Activated naive CD8-positive, alpha-beta T cell (primary cell): ENCODE measurements around the gene CACNA1E.

ENCODE experiments used
- H3K27ac Mint-ChIP-seq: one replicate; pipeline ENCODE4 v1.8.0; 2021; ENCODE audit warnings: mixed read lengths
- H3K27me3 Mint-ChIP-seq: one replicate; pipeline ENCODE4 v1.8.0; 2021; ENCODE audit warnings: mixed read lengths
- H3K36me3 Mint-ChIP-seq: one replicate; pipeline ENCODE4 v1.8.0; 2021; ENCODE audit warnings: mixed read lengths
- H3K4me1 Mint-ChIP-seq: one replicate; pipeline ENCODE4 v1.8.0; 2021; ENCODE audit warnings: low read depth, mixed read lengths
- H3K4me3 Mint-ChIP-seq: one replicate; pipeline ENCODE4 v1.8.0; 2021; ENCODE audit warnings: mild to moderate bottlenecking, mixed read lengths
- H3K9me3 Mint-ChIP-seq: one replicate; pipeline ENCODE4 v1.8.0; 2021; ENCODE audit warnings: low read depth, mixed read lengths

The CACNA1E gene

GRCh38 chr1:181772714-181773113 lies 289.4 kb downstream of the CACNA1E start:
- Mint-ChIP-seq H3K4me3 (no peak overlapping the region), H3K4me1 (no peaks in the 10 kb centered on the region), H3K36me3 (no peaks in the 10 kb centered on the region), H3K27ac (no peak overlapping the region), H3K9me3 (no peaks in the 10 kb centered on the region), H3K27me3 (no peaks in the 10 kb centered on the region)

GRCh38 chr1:181776044-181776443 lies 292.7 kb downstream of the CACNA1E start:
- H3K4me1 Mint-ChIP-seq, result no peaks in the 10 kb centered on the region
- no peaks in the 10 kb centered on the region for H3K27me3 Mint-ChIP-seq
- no peak overlapping the region for H3K4me3 Mint-ChIP-seq

GRCh38 chr1:181777286-181777685 lies 294.0 kb downstream of the CACNA1E start:
- Mint-ChIP-seq H3K4me3 (no peak overlapping the region), H3K36me3 (no peaks in the 10 kb centered on the region), H3K27ac (no peak overlapping the region), H3K4me1 (no peaks in the 10 kb centered on the region), H3K27me3 (no peaks in the 10 kb centered on the region), H3K9me3 (no peaks in the 10 kb centered on the region)

More at GRCh38 chr1:181776044-181776443, 292.7 kb downstream of the CACNA1E start:
- Mint-ChIP-seq H3K9me3 (no peaks in the 10 kb centered on the region), H3K27ac (no peak overlapping the region), H3K36me3 (no peaks in the 10 kb centered on the region)

GRCh38 chr1:181777812-181778211 lies 294.5 kb downstream of the CACNA1E start:
- Mint-ChIP-seq H3K36me3 (no peaks in the 10 kb centered on the region), H3K27me3 (no peaks in the 10 kb centered on the region), H3K4me1 (no peaks in the 10 kb centered on the region), H3K4me3 (no peak overlapping the region), H3K9me3 (no peaks in the 10 kb centered on the region), H3K27ac (no peak overlapping the region)

GRCh38 chr1:181778640-181779260 lies 295.4 kb downstream of the CACNA1E start:
- no peaks in the 10 kb centered on the region for H3K9me3 Mint-ChIP-seq
- no peaks in the 10 kb centered on the region for H3K36me3 Mint-ChIP-seq
- H3K27me3 Mint-ChIP-seq, result no peaks in the 10 kb centered on the region
- no peak overlapping the region for H3K27ac Mint-ChIP-seq
- no peaks in the 10 kb centered on the region for H3K4me1 Mint-ChIP-seq
- no peak overlapping the region for H3K4me3 Mint-ChIP-seq

- H3K27me3 Mint-ChIP-seq, result no peaks in the 10 kb centered on the region
- no peaks in the 10 kb centered on the region for H3K9me3 Mint-ChIP-seq
- no peaks in the 10 kb centered on the region for H3K36me3 Mint-ChIP-seq
Observed at GRCh38 chr1:181779343-181779742, 296.0 kb downstream of the CACNA1E start.

GRCh38 chr1:181783208-181783607 lies 299.9 kb downstream of the CACNA1E start:
- H3K9me3 Mint-ChIP-seq, result no peaks in the 10 kb centered on the region
- no peaks in the 10 kb centered on the region for H3K27me3 Mint-ChIP-seq
- no peak overlapping the region for H3K4me3 Mint-ChIP-seq
- no peaks in the 10 kb centered on the region for H3K36me3 Mint-ChIP-seq
- H3K27ac Mint-ChIP-seq, result no peak overlapping the region
- H3K4me1 Mint-ChIP-seq, result no peaks in the 10 kb centered on the region

More at GRCh38 chr1:181779343-181779742, 296.0 kb downstream of the CACNA1E start:
- Mint-ChIP-seq H3K27ac (no peak overlapping the region), H3K4me3 (no peak overlapping the region), H3K4me1 (no peaks in the 10 kb centered on the region)

GRCh38 chr1:181784039-181784683 lies 300.8 kb downstream of the CACNA1E start:
- no peak overlapping the region for H3K27ac Mint-ChIP-seq

GRCh38 chr1:181789395-181789794 lies 306.1 kb downstream of the CACNA1E start:
- no peaks in the 10 kb centered on the region for H3K36me3 Mint-ChIP-seq

More at GRCh38 chr1:181784039-181784683, 300.8 kb downstream of the CACNA1E start:
- Mint-ChIP-seq H3K4me3 (no peak overlapping the region), H3K36me3 (no peaks in the 10 kb centered on the region), H3K9me3 (no peaks in the 10 kb centered on the region), H3K27me3 (no peaks in the 10 kb centered on the region), H3K4me1 (no peaks in the 10 kb centered on the region)

GRCh38 chr1:181791721-181792120 lies 308.4 kb downstream of the CACNA1E start:
- Mint-ChIP-seq H3K9me3 (no peaks in the 10 kb centered on the region), H3K27ac (no peak overlapping the region), H3K4me1 (no peaks in the 10 kb centered on the region), H3K27me3 (peaks cover 2% of the 10 kb centered on the region), H3K4me3 (no peak overlapping the region), H3K36me3 (no peaks in the 10 kb centered on the region)

More at GRCh38 chr1:181789395-181789794, 306.1 kb downstream of the CACNA1E start:
- Mint-ChIP-seq H3K27me3 (peaks cover 2% of the 10 kb centered on the region), H3K4me3 (no peak overlapping the region), H3K9me3 (no peaks in the 10 kb centered on the region), H3K4me1 (no peaks in the 10 kb centered on the region), H3K27ac (no peak overlapping the region)

- H3K27ac Mint-ChIP-seq, result no peak overlapping the region
Observed at GRCh38 chr1:181793831-181794230, 310.5 kb downstream of the CACNA1E start.

GRCh38 chr1:181794332-181794731 lies 311.0 kb downstream of the CACNA1E start:
- Mint-ChIP-seq H3K36me3 (no peaks in the 10 kb centered on the region), H3K27ac (no peak overlapping the region), H3K4me1 (no peaks in the 10 kb centered on the region), H3K27me3 (peaks cover 4% of the 10 kb centered on the region), H3K9me3 (no peaks in the 10 kb centered on the region), H3K4me3 (no peak overlapping the region)

More at GRCh38 chr1:181793831-181794230, 310.5 kb downstream of the CACNA1E start:
- Mint-ChIP-seq H3K9me3 (no peaks in the 10 kb centered on the region), H3K36me3 (no peaks in the 10 kb centered on the region), H3K4me3 (no peak overlapping the region), H3K27me3 (peaks cover 4% of the 10 kb centered on the region), H3K4me1 (no peaks in the 10 kb centered on the region)

- H3K4me3 Mint-ChIP-seq, result no peak overlapping the region
- no peak overlapping the region for H3K27ac Mint-ChIP-seq
- H3K4me1 Mint-ChIP-seq, result no peaks in the 10 kb centered on the region
- no peaks in the 10 kb centered on the region for H3K36me3 Mint-ChIP-seq
- H3K27me3 Mint-ChIP-seq, result peaks cover 2% of the 10 kb centered on the region
- H3K9me3 Mint-ChIP-seq, result no peaks in the 10 kb centered on the region
Observed at GRCh38 chr1:181798191-181798926, 315.0 kb downstream of the CACNA1E start.

- H3K4me1 Mint-ChIP-seq, result peaks cover 2% of the 10 kb centered on the region
- no peak overlapping the region for H3K4me3 Mint-ChIP-seq
- no peak overlapping the region for H3K27ac Mint-ChIP-seq
- peaks cover 2% of the 10 kb centered on the region for H3K27me3 Mint-ChIP-seq
- no peaks in the 10 kb centered on the region for H3K9me3 Mint-ChIP-seq
- H3K36me3 Mint-ChIP-seq, result no peaks in the 10 kb centered on the region
Observed at GRCh38 chr1:181801617-181802016, 318.3 kb downstream of the CACNA1E start.

GRCh38 chr1:181802466-181802865 lies 319.1 kb downstream of the CACNA1E start:
- no peak overlapping the region for H3K4me3 Mint-ChIP-seq
- no peaks in the 10 kb centered on the region for H3K9me3 Mint-ChIP-seq
- H3K27ac Mint-ChIP-seq, result no peak overlapping the region
- peaks cover 2% of the 10 kb centered on the region for H3K27me3 Mint-ChIP-seq
- H3K36me3 Mint-ChIP-seq, result no peaks in the 10 kb centered on the region
- H3K4me1 Mint-ChIP-seq, result peaks cover 2% of the 10 kb centered on the region
